NCI-H345 treated with DMSO at 0.1 percent for 48 hours (cell line): Measurements from ENCODE around the gene FAM20A.

ENCODE experiments used
- DNase-seq: peaks from one replicate; lab custom pipeline; 2025; ENCODE audit not compliant: unreplicated experiment; lab: John Stamatoyannopoulos, UW

Gene FAM20A

GRCh38 chr17:68611353-68612208 is 10.4 kb upstream of the FAM20A start:
- DNase-seq = no peak

- DNase-seq = no peak
These were observed 9.4 kb upstream of the FAM20A start for GRCh38 chr17:68610554-68610953.

- DNase-seq = no peak
These were observed 7.5 kb upstream of the FAM20A start for GRCh38 chr17:68608515-68609130.

GRCh38 chr17:68606451-68607307 is 5.5 kb upstream of the FAM20A start:
- no peak for DNase-seq

GRCh38 chr17:68605914-68606313 is 4.7 kb upstream of the FAM20A start:
- DNase-seq = no peak

GRCh38 chr17:68603656-68604055 is 2.5 kb upstream of the FAM20A start:
- no peak for DNase-seq

GRCh38 chr17:68603027-68603426 is 1.9 kb upstream of the FAM20A start:
- DNase-seq = no peak

GRCh38 chr17:68602289-68602688 is 1.1 kb upstream of the FAM20A start:
- no peak for DNase-seq

GRCh38 chr17:68601565-68602288 is 560 bp upstream of the FAM20A start:
- no peak for DNase-seq

GRCh38 chr17:68600067-68600930 is 868 bp downstream of the FAM20A start:
- DNase-seq = no peak

- DNase-seq = no peak
These were observed 1.6 kb downstream of the FAM20A start for GRCh38 chr17:68599552-68600066.

- no peak for DNase-seq
These were observed 2.1 kb downstream of the FAM20A start for GRCh38 chr17:68599091-68599490.

- no peak for DNase-seq
These were observed 2.6 kb downstream of the FAM20A start for GRCh38 chr17:68598545-68598961.

GRCh38 chr17:68598074-68598473 is 3.1 kb downstream of the FAM20A start:
- DNase-seq = no peak

GRCh38 chr17:68596411-68596945 is 4.7 kb downstream of the FAM20A start:
- DNase-seq = no peak

GRCh38 chr17:68595986-68596385 is 5.2 kb downstream of the FAM20A start:
- no peak for DNase-seq

GRCh38 chr17:68595496-68595895 is 5.7 kb downstream of the FAM20A start:
- no peak for DNase-seq

GRCh38 chr17:68594552-68594951 is 6.6 kb downstream of the FAM20A start:
- DNase-seq = no peak
